H9 (cell line): Measurements from ENCODE around the gene CYRIA. TPM values are rescaled to one million over a fixed set of nuclear protein-coding genes. Genes with fewer than 3 reads are reported as not detected.

ENCODE experiments used
- DNase-seq: peaks from one replicate; pipeline ENCODE4 v3.0.0-alpha.2; 2017
- H2AFZ ChIP-seq: one replicate; pipeline ENCODE4 v1.6.1; 2013; ENCODE audit warnings: mild to moderate bottlenecking, low read length, control low read depth, moderate library complexity
- H2AK5ac ChIP-seq: 2 replicates; pipeline ENCODE4 v1.6.1; 2013; ENCODE audit warnings: low read length, control low read depth, mixed read lengths; ENCODE audit not compliant: insufficient read length
- H2BK120ac ChIP-seq: one replicate; pipeline ENCODE4 v1.6.1; 2013; ENCODE audit warnings: low read depth, mild to moderate bottlenecking, low read length, control low read depth, inconsistent platforms; ENCODE audit not compliant: poor library complexity, severe bottlenecking
- H2BK12ac ChIP-seq: 2 replicates; pipeline ENCODE4 v1.6.1; 2013; ENCODE audit warnings: low read length, control low read depth, mixed read lengths, low read depth; ENCODE audit not compliant: insufficient read length
- H2BK15ac ChIP-seq: 2 replicates; pipeline ENCODE4 v1.6.1; 2013; ENCODE audit warnings: low read depth, low read length, control low read depth
- H2BK20ac ChIP-seq: one replicate; pipeline ENCODE4 v1.6.1; 2013; ENCODE audit warnings: low read depth, mild to moderate bottlenecking, low read length, control low read depth, inconsistent platforms; ENCODE audit not compliant: poor library complexity, severe bottlenecking
- H2BK5ac ChIP-seq: 2 replicates; pipeline ENCODE4 v1.6.1; 2013; ENCODE audit warnings: low read length, control low read depth, mixed read lengths; ENCODE audit not compliant: insufficient read length
- H3K14ac ChIP-seq: 2 replicates; pipeline ENCODE4 v1.6.1; 2013; ENCODE audit warnings: low read length, control low read depth; ENCODE audit not compliant: insufficient read depth
- H3K18ac ChIP-seq: 2 replicates; pipeline ENCODE4 v1.6.1; 2013; ENCODE audit warnings: low read depth, mild to moderate bottlenecking, mixed read lengths, low read length, control low read depth; ENCODE audit not compliant: insufficient read length
- H3K23ac ChIP-seq: 2 replicates; pipeline ENCODE4 v1.6.1; 2013; ENCODE audit warnings: low read length, control low read depth, mixed read lengths, low read depth; ENCODE audit not compliant: insufficient read length
- H3K23me2 ChIP-seq: 2 replicates; pipeline ENCODE4 v1.6.1; 2013; ENCODE audit warnings: low read depth, mild to moderate bottlenecking, mixed read lengths, low read length, control low read depth; ENCODE audit not compliant: insufficient read length, poor library complexity, severe bottlenecking
- H3K27ac ChIP-seq: 2 replicates; pipeline ENCODE4 v1.5.1; 2013; ENCODE audit warnings: low read length, control low read depth, mixed read lengths, low read depth; ENCODE audit not compliant: insufficient read length
- H3K27me3 ChIP-seq: 2 replicates; pipeline ENCODE4 v1.6.1; 2013; ENCODE audit warnings: low read length, control low read depth, inconsistent platforms; ENCODE audit not compliant: insufficient read depth
- H3K4ac ChIP-seq: 2 replicates; pipeline ENCODE4 v1.6.1; 2013; ENCODE audit warnings: low read depth, mild to moderate bottlenecking, control low read depth, inconsistent platforms, low read length, moderate library complexity
- H3K4me1 ChIP-seq: 2 replicates; pipeline ENCODE4 v1.6.1; 2013; ENCODE audit warnings: low read length, control low read depth, inconsistent platforms; ENCODE audit not compliant: insufficient read depth
- H3K4me2 ChIP-seq: 2 replicates; pipeline ENCODE4 v1.6.1; 2013; ENCODE audit warnings: low read length, control low read depth, mixed read lengths; ENCODE audit not compliant: insufficient read length, insufficient read depth
- H3K56ac ChIP-seq: 2 replicates; pipeline ENCODE4 v1.6.1; 2013; ENCODE audit warnings: low read depth, mild to moderate bottlenecking, mixed read lengths, low read length, control low read depth; ENCODE audit not compliant: insufficient read length
- H3K79me1 ChIP-seq: 2 replicates; pipeline ENCODE4 v1.6.1; 2013; ENCODE audit warnings: low read depth, mild to moderate bottlenecking, moderate library complexity, low read length, control low read depth, inconsistent platforms; ENCODE audit not compliant: insufficient read depth, poor library complexity, severe bottlenecking
- H3K79me2 ChIP-seq: 2 replicates; pipeline ENCODE4 v1.6.1; 2013; ENCODE audit warnings: low read length, control low read depth, inconsistent platforms; ENCODE audit not compliant: insufficient read depth
- H3K9ac ChIP-seq: 2 replicates; pipeline ENCODE4 v1.6.1; 2013; ENCODE audit warnings: low read length, control low read depth, mixed read lengths; ENCODE audit not compliant: insufficient read length; ENCODE audit errors: extremely low read depth
- H3K9me3 ChIP-seq: one replicate; pipeline ENCODE4 v1.6.1; 2013; ENCODE audit warnings: low read depth, low read length, inconsistent platforms; ENCODE audit not compliant: control insufficient read depth
- H3T11ph ChIP-seq: one replicate; pipeline ENCODE4 v1.6.1; 2013; ENCODE audit warnings: mild to moderate bottlenecking, low read length, control low read depth, inconsistent platforms
- H4K20me1 ChIP-seq: one replicate; pipeline ENCODE4 v1.6.1; 2013; ENCODE audit not compliant: control insufficient read depth, insufficient read length, insufficient read depth
- H4K5ac ChIP-seq: 2 replicates; pipeline ENCODE4 v1.6.1; 2013; ENCODE audit warnings: low read depth, mild to moderate bottlenecking, mixed read lengths, low read length, control low read depth; ENCODE audit not compliant: insufficient read length
- H4K8ac ChIP-seq: replicated peaks from 2 replicates; pipeline ENCODE4 v1.6.1; 2013; ENCODE audit warnings: low read length, control low read depth, mixed read lengths, low read depth; ENCODE audit not compliant: insufficient read length
- H4K91ac ChIP-seq: 2 replicates; pipeline ENCODE4 v1.6.1; 2013; ENCODE audit warnings: low read depth, mild to moderate bottlenecking, moderate library complexity, mixed read lengths, low read length, control low read depth; ENCODE audit not compliant: insufficient read length
- H3K27ac Mint-ChIP-seq, 3 experiments: 2 replicates in 2 of 3; 3 replicates in 1 of 3; pipeline ENCODE4 v1.8.0; 2020 to 2021; ENCODE audit warnings: mixed read lengths in 3 of 3, mild to moderate bottlenecking in 1 of 3, moderate library complexity in 1 of 3
- H3K27me3 Mint-ChIP-seq: 2 replicates; pipeline ENCODE4 v1.8.0; 2021; ENCODE audit warnings: low read depth, mild to moderate bottlenecking, moderate library complexity, mixed read lengths
- H3K36me3 Mint-ChIP-seq, 3 experiments: 2 replicates in 2 of 3; 3 replicates in 1 of 3; pipeline ENCODE4 v1.8.0; 2020 to 2021; ENCODE audit warnings: low read depth in 3 of 3, mixed read lengths in 3 of 3; ENCODE audit not compliant: insufficient read depth in 1 of 3
- H3K4me1 Mint-ChIP-seq, 2 experiments: 2 replicates each; pipeline ENCODE4 v1.8.0; 2020; ENCODE audit warnings: mixed read lengths in 2 of 2
- H3K4me3 Mint-ChIP-seq, 2 experiments: 2 replicates in 1 of 2; 3 replicates in 1 of 2; pipeline ENCODE4 v1.8.0; 2020 to 2021; ENCODE audit warnings: mild to moderate bottlenecking in 2 of 2, mixed read lengths in 2 of 2, moderate library complexity in 1 of 2
- H3K9me3 Mint-ChIP-seq, 2 experiments: 2 replicates in 1 of 2; 3 replicates in 1 of 2; pipeline ENCODE4 v1.8.0; 2020; ENCODE audit warnings: mild to moderate bottlenecking in 2 of 2, mixed read lengths in 2 of 2, moderate library complexity in 1 of 2
- WGBS: extraction: QIAGEN DNeasy Blood & Tissue Kit; methylation state at CpG from one replicate; pipeline ENCODE4 v1.1.7; 2013; ENCODE audit warnings: missing lambda C conversion rate, low lambda C conversion rate, mixed read lengths; ENCODE audit not compliant: insufficient read length; ENCODE audit errors: extremely low coverage; 5-methylcytosine and 5-hydroxymethylcytosine counted together
- total RNA-seq: library from RNA; stranded (reverse); gene quantifications from 2 replicates; pipeline ENCODE4 v1.2.1, GENCODE V29; 2021
- TF ChIP-seq, protein P1 (sequence below): fragments of 200-600 bp; sonication (generic); conservative IDR thresholded peaks from 3 replicates; pipeline ENCODE4 v1.8.0; 2021; ENCODE audit warnings: antibody characterized with exemption, mild to moderate bottlenecking

The CYRIA gene
- total RNA-seq, 1 experiment from 2014 or later, result 2.3 TPM

DNA sequence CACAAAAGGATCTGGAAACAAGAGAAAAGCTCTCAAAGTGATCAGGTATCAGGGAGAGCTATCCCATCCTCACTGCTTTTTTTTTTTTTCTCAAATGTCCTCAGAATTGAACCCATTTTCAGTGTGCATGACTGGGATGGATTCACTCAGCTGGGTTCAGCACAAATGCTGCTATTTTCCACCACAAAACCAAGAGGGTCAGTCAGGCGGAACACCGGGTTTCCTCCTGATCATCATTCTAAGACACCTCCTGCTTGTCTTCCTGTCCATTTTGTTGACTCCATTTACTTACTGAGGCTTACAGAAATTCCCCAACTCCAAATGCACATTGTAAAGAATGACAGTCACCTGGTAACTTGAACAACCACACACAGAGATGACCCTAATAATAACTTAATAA, 39.9 kb downstream of the CYRIA start:
- no peak for DNase-seq
- H3K27me3 Mint-ChIP-seq, result peaks cover 3% of the 10 kb centered on the region; the same call in 1 of the 2 replicates
- H3K18ac ChIP-seq, result no peak overlapping the region
- peaks cover 28 to 32% of the 10 kb centered on the region in 2 experiments for H3K4me1 Mint-ChIP-seq
- H3K79me1 ChIP-seq, result no peaks in the 10 kb centered on the region
- no peak overlapping the region for H2BK15ac ChIP-seq
- H2BK12ac ChIP-seq, result no peak overlapping the region
- H3K23me2 ChIP-seq, result no peaks in the 10 kb centered on the region
- H3K79me2 ChIP-seq, result no peaks in the 10 kb centered on the region
- H2BK120ac ChIP-seq, result no peak overlapping the region
- no peak overlapping the region for H4K5ac ChIP-seq
- H3K36me3 Mint-ChIP-seq, result no peaks in the 10 kb centered on the region; a peak in 1 of 7 replicates
- H2AFZ ChIP-seq, result no peak overlapping the region
- no peak overlapping the region for H3K4me2 ChIP-seq
- TF ChIP-seq, protein P1, sequence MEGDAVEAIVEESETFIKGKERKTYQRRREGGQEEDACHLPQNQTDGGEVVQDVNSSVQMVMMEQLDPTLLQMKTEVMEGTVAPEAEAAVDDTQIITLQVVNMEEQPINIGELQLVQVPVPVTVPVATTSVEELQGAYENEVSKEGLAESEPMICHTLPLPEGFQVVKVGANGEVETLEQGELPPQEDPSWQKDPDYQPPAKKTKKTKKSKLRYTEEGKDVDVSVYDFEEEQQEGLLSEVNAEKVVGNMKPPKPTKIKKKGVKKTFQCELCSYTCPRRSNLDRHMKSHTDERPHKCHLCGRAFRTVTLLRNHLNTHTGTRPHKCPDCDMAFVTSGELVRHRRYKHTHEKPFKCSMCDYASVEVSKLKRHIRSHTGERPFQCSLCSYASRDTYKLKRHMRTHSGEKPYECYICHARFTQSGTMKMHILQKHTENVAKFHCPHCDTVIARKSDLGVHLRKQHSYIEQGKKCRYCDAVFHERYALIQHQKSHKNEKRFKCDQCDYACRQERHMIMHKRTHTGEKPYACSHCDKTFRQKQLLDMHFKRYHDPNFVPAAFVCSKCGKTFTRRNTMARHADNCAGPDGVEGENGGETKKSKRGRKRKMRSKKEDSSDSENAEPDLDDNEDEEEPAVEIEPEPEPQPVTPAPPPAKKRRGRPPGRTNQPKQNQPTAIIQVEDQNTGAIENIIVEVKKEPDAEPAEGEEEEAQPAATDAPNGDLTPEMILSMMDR, result no peak
- no peak overlapping the region for H3K4me3 Mint-ChIP-seq
- no peaks in the 10 kb centered on the region for H3K9me3 ChIP-seq
- H3T11ph ChIP-seq, result no peak overlapping the region
- H4K20me1 ChIP-seq, result no peaks in the 10 kb centered on the region
- no peak overlapping the region for H4K91ac ChIP-seq
- no peak overlapping the region for H2AK5ac ChIP-seq
- H3K27ac ChIP-seq, result no peak overlapping the region
- no peak overlapping the region for H2BK20ac ChIP-seq
- H3K27ac Mint-ChIP-seq, result 0 out of 7 replicates have a peak overlapping the region, but pooled peaks of 1 of the 3 experiments have one; percentile 17
- WGBS, result no CpG with 5 or more reads among the region's 2 CpGs
- H3K56ac ChIP-seq, result no peak overlapping the region
- H3K4me1 ChIP-seq, result peaks cover 4% of the 10 kb centered on the region; the same call in 1 of the 2 replicates
- no peak overlapping the region for H2BK5ac ChIP-seq
- no peak overlapping the region for H3K9ac ChIP-seq
- H3K14ac ChIP-seq, result no peak overlapping the region
- H3K27me3 ChIP-seq, result no peaks in the 10 kb centered on the region
- no peak overlapping the region for H3K23ac ChIP-seq
- H4K8ac ChIP-seq, result no peak overlapping the region
- no peak overlapping the region for H3K4ac ChIP-seq
- H3K9me3 Mint-ChIP-seq, result no peaks in the 10 kb centered on the region
